Fibroblast of upper back skin (primary cell): ENCODE measurements around the gene RAB3B.
A peak's percentile ranks its signal among the peaks of the same experiment; 100 is the strongest.
"Not testable (repeated sequence)": the region's sequence is repeated elsewhere in the genome, so short reads cannot be mapped to it uniquely, and the experiment has no call there.

Experiments used
- DNase-seq: peaks from one replicate; pipeline ENCODE4 v3.0.0-alpha.2; 2013

RAB3B gene

GRCh38 chr1:51912881-51913280, 77.6 kb downstream of the RAB3B start:
- DNase-seq: no peak

GRCh38 chr1:51910221-51911000, 80.1 kb downstream of the RAB3B start:
- DNase-seq: no peak

- DNase-seq: no peak
Measured at GRCh38 chr1:51908499-51908898, 82.0 kb downstream of the RAB3B start.

GRCh38 chr1:51907079-51907702, 83.3 kb downstream of the RAB3B start:
- DNase-seq: no peak

GRCh38 chr1:51906306-51907078, 84.0 kb downstream of the RAB3B start:
- peak; percentile 71 for DNase-seq

- no peak for DNase-seq
Measured at GRCh38 chr1:51902456-51902855, 88.0 kb downstream of the RAB3B start.

- no peak for DNase-seq
Measured at GRCh38 chr1:51901151-51901550, 89.3 kb downstream of the RAB3B start.

- peak; percentile 31 for DNase-seq
Measured at GRCh38 chr1:51899022-51899421, 91.5 kb downstream of the RAB3B start.

GRCh38 chr1:51898090-51898734, 92.3 kb downstream of the RAB3B start:
- DNase-seq: peak; percentile 99

- DNase-seq: peak; percentile 98
Measured at GRCh38 chr1:51897699-51898031, 92.8 kb downstream of the RAB3B start.

GRCh38 chr1:51894748-51895147, 95.8 kb downstream of the RAB3B start:
- DNase-seq: not testable (repeated sequence)

GRCh38 chr1:51878616-51879336, 111.7 kb downstream of the RAB3B start, which contains the start of gene NRDC:
TSS of gene NRDC (minus strand) at chr1:51878727. CDS start at chr1:51878615, 112 bp downstream.
- peak; percentile 100 for DNase-seq

GRCh38 chr1:51878308-51878615, 112.2 kb downstream of the RAB3B start:
- DNase-seq: no peak

GRCh38 chr1:51877434-51878307, 112.8 kb downstream of the RAB3B start:
- DNase-seq: no peak

GRCh38 chr1:51875836-51876235, 114.7 kb downstream of the RAB3B start:
- DNase-seq: no peak

GRCh38 chr1:51875291-51875772, 115.2 kb downstream of the RAB3B start:
- DNase-seq: no peak

- DNase-seq: not testable (repeated sequence)
Measured at GRCh38 chr1:51873270-51873669, 117.2 kb downstream of the RAB3B start.

GRCh38 chr1:51871351-51871975, 119.0 kb downstream of the RAB3B start:
- DNase-seq: no peak

GRCh38 chr1:51870603-51871350, 119.7 kb downstream of the RAB3B start:
- no peak for DNase-seq
